ENCODE results near the gene ADGRG7.
"Not testable (repeated sequence)": the region's sequence is repeated elsewhere in the genome, so short reads cannot be mapped to it uniquely, and the experiment has no call there.

The ADGRG7 gene

GRCh38 chr3:100650651-100651619 lies 41.5 kb downstream of the ADGRG7 start:
- DNase-seq, result no peak

DNA sequence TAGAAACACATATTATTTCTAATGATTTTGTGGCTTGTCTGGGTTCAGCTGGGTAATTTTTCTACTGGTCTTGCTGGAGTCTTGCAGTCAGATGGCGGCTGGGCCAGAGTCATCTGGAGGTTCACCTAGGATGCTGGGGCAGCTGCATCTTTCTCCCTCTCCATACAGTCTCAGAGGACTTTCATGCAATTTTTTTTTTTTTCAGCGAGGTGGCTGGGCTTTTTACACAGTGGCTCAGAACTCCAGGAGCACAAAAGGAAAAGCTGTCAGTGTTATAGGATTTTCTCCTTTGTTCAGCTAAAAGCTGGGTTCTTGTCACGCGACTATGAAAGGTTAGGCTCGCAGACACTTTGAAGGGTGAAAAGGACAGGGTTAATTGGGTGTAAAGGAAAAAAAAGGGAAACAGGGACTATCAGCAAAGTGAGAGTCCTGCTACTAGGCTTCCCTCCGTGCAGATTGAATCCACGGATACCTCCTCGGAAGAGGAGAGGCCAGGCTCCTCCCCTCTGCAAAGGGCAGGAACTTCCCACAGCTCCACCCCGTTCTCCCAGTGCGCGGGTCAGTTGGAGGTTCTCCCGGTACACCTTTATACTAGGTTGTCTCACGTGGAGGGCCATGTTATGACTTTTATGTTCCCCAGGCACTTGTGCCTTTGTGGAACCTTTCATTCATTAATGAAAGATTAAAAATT lies 44.3 kb downstream of the ADGRG7 start:
- no peak for DNase-seq

GRCh38 chr3:100656945-100657344 lies 47.5 kb downstream of the ADGRG7 start:
- no peak for DNase-seq

- not testable (repeated sequence) for DNase-seq
Measured at GRCh38 chr3:100661294-100661693, 51.9 kb downstream of the ADGRG7 start.

DNA sequence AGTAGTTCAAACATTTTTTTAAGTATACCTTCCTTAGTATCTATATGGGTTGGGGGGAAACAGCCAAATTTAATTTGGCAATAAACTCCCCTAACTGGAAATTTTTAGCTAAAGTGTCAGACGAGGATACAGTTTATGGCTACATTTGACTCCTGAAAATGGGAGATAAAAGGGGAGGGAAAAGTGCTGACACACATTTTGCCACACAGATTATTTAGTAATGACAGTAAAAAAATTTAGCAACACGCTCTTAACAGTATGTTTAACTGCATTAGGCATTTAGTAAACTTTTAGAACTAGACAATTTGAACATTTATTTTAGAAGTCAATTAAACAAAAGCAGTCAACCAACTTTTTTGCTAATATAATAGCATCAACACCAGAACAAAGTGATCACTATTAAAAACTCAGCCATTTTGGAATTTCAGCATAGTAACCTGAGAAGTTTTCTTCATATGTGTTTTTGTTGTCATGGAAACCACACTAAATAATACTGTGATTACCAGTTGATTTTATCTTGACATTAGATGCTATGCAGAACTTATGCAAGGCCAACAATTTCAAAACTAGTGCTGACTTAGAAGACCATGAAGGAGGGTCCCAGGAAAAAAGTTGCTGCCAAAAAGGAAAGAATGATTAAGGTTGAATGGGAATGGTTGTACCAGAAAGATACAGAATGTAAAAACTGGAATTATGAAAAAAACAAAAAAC lies 52.9 kb downstream of the ADGRG7 start:
- DNase-seq, result peak; percentile 54

GRCh38 chr3:100665230-100665629 lies 55.8 kb downstream of the ADGRG7 start:
- no peak for DNase-seq

GRCh38 chr3:100666699-100667098 lies 57.3 kb downstream of the ADGRG7 start:
- DNase-seq, result not testable (repeated sequence)

- DNase-seq, result not testable (repeated sequence)
Measured at GRCh38 chr3:100667316-100667715, 57.9 kb downstream of the ADGRG7 start.

DNA sequence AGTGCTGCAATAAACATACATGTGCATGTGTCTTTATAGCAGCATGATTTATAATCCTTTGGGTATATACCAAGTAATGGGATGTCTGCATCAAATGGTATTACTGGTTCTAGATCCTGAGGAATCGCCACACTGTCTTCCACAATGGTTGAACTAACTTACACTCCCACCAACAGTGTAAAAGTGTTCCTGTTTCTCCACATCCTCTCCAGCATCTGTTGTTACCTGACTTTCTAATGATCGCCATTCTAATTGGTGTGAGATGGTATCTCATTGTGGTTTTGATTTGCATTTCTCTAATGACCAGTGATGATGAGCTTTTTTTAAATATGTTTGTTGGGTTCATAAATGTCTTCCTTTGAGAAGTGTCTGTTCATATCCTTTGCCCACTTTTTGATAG lies 61.6 kb downstream of the ADGRG7 start:
- not testable (repeated sequence) for DNase-seq

GRCh38 chr3:100681496-100681895 lies 72.1 kb downstream of the ADGRG7 start:
- no peak for DNase-seq

DNA sequence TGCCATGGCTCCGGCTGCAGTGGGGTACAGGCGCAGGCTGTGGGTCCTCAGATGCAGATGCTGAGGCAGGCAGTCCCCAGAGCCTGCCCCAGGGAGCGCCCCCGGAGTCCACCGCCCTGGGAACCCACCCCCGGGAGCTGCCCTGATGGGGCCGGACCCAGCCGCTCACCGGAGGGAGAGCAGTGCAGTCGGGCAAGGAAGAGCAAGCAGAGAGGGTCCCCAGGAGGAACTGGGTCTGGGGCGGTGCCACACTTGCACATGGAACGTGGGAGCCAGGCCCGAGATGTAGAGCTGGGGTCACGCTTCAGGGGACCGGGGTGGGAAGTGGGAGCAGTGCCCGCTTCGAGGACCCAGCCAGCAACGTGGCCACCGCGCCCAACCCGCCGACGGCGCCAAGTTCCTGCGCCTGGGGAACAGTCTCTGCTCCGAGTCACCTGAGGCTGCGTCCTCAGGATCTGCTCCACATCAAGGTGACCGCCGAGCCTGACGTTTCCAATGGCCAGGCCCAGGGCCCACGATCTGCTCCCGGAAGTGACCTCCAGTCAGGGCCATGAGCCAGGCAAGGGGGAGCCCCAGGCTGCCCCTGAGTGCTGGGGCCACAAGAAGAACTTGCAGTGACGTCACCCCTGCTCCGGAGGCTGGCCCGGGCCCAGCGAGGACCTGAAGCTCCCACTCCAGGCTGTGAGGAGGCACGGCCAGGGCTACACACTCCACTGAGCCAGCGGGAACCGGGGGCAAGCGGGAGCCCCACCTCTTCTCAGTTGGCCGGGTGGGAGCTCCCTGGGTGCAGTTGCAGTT lies 72.9 kb downstream of the ADGRG7 start:
- DNase-seq, result no peak

- DNase-seq, result no peak
Measured at GRCh38 chr3:100682854-100683760, 73.7 kb downstream of the ADGRG7 start.

- no peak for DNase-seq
Measured at GRCh38 chr3:100693225-100693624, 83.8 kb downstream of the ADGRG7 start.

DNA sequence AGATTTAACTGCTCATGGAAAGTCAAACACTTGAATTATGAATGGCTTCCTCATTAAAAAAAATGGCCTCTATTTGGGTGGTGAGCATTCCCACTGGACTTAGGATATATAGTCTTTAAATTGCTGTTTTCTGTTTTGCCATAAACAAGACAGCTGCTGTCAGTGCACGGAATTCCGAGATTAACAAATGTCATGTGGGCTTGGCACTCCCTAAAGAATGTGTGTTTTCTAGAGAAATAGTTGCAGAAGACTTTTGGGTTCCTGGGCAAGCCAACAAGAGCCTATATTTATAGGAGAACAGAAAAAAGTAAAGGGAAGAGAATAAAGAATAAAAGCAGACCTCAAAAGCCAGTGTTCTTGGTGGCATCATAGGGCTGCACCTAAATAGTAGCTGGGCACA lies 86.3 kb downstream of the ADGRG7 start:
- no peak for DNase-seq

DNA sequence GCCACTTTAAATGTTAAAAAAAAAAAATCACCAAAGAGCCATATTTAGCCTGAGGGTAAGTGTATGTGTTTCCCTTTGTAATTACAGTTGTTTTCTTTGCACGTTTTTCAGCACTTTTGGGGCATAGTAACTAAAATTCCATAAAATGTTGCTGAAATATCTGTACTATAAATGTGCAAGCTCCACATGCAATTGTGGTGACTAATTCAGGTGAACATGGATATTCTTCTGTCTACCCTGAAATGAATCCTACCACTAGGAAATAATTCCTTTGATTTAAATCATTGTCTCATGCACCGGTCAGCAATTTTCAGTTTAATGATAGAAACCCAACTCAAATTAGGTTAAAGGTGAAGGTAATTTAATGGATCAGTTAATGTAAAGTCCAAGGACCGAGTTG lies 86.8 kb downstream of the ADGRG7 start:
- no peak for DNase-seq

DNA sequence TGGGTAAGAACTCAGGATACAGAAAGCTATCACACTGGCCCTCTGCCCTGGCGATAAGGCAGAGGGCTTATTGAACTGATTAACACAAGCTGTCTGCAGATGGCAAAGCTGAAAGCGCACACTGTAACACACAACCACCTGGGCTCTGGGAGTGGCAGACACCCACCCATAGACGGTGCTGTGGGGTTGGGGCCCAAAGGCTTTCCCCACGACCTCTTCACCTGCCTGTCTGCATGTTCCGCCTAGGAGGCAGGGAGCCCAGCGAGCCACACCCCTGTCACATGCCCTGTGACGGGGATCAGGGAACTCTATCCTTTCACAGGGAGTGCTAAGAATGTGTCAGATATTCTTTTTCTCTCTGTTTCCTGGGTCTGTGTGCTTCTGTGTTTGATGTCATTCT lies 87.8 kb downstream of the ADGRG7 start:
- no peak for DNase-seq

- no peak for DNase-seq
Measured at GRCh38 chr3:100697723-100698285, 88.4 kb downstream of the ADGRG7 start.

DNA sequence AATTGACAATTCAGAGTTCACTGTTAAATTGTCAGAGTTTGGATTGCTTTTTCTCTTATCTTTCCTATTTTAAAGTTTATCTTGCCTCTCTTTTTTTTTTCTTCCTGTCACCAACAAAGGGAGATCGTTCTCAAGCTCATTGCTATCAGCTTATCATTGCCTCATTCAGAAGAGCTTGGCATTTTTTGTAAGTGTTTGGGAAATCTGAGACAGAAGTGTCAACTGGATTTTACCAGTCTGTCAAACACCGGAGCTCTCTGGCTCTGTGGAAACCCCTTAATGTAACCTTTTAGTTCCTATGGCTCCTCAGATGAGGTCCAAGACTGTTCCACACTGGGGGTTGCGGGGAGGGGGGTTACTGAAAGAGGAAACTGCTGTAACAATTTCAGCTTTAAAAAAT lies 89.3 kb downstream of the ADGRG7 start:
- no peak for DNase-seq

DNA sequence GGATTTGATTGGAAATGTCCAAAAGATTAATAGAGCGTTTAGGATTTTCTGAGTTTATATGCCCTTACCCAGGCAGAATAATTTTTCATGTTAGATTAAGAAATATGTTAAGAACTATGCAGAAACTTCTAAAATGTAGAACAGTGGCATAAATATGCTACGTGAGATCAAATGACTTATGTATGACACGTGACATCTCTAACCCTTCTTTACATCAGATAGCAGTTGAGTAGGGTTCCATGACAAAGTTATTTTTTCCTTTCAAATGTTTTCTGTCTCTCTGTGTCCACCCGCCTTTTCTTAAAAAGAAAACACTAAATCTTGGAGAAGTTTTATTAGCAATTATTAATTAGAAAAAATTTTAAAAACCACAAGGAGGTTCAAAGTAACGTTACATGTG lies 91.3 kb downstream of the ADGRG7 start:
- DNase-seq, result no peak

DNA sequence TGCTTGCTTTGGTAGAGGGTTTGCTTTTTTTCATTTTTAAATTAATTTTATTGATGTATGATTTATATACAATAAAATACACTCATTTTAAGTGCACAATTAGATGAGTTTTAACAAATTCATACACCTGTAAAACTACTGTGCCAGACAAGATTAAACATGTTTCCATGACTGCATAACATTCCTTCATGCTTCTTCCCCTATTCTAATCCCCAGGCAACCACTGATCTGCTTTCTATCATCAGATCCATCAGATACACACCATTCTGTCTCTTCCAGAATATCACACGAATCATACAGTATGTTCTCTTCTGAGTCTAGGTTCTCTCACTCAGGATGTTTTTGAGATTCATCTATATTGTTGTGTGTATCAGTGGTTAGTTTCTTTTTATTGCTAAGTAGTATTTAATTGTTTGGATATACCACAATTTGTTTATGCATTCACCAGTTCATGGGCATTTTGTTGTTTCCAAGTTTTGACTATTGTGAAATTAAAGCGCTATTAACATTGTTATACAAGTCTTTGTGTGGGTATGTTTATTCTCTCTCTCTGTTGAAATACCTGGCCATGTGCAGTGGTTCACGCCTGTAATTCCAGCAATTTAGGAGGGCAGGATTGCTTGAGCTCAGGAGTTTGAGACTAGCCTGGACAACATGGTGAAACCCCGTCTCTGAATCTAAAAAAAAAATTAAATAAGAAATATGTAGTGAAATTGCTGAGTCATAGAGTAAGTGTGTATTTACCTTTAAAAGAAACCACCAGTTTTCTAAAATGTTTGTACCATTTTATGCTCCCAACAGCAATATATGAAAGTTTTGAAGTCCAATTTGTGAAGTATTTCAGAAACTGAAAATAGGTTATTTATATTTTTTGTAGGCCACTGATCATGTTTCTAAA lies 92.9 kb downstream of the ADGRG7 start:
- DNase-seq, result no peak

Data from NCI-H226 (cell line).